Body of pancreas (tissue), 4 donors: ENCODE measurements around the gene DNAH5. TPM values are rescaled to one million over a fixed set of nuclear protein-coding genes. Genes with fewer than 3 reads are reported as not detected.

Source experiments
- ATAC-seq: fragments of 150-250 bp; one replicate; pipeline ENCODE4 v1.9.1; 2016
- DNase-seq, 4 donors: peaks; one replicate each; pipeline ENCODE4 v3.0.0-alpha.2; 2019
- H3K27ac ChIP-seq, 4 donors: fragments of 200-600 bp; sonication (generic); 1 replicate in 3 of 4; 2 replicates in 1 of 4; pipeline versions ENCODE4 v1.5.1 to v1.6.1; 2016 to 2019; ENCODE audit warnings: mild to moderate bottlenecking in 1 of 4, mixed read lengths in 1 of 4, moderate library complexity in 1 of 4
- H3K27me3 ChIP-seq, 2 donors: fragments of 200-600 bp; sonication (generic); one replicate each; pipeline ENCODE4 v1.6.0; 2016; ENCODE audit warnings: mild to moderate bottlenecking in 1 of 2
- H3K36me3 ChIP-seq, 2 donors: fragments of 200-600 bp; sonication (generic); replicated peaks in 1 of 2; 2 replicates each; pipeline ENCODE4 v1.5.1; 2016; ENCODE audit warnings: low read depth in 2 of 2; ENCODE audit not compliant: insufficient read depth in 1 of 2
- H3K4me1 ChIP-seq: fragments of 200-600 bp; sonication (generic); one replicate; pipeline ENCODE4 v1.6.0; 2016
- H3K4me3 ChIP-seq, 2 donors: fragments of 200-600 bp; sonication (generic); 1 replicate in 1 of 2; 2 replicates in 1 of 2; pipeline ENCODE4 v1.5.1; 2016 to 2019
- H3K9me3 ChIP-seq, 3 donors: fragments of 200-600 bp; sonication (generic); 1 replicate in 2 of 3; 2 replicates in 1 of 3; pipeline ENCODE4 v1.5.1; 2016
- CTCF ChIP-seq, 7 experiments: fragments of 450-650 bp in 4 of 7; fragments of 200-600 bp in 3 of 7; sonication (generic) in 3 of 7; IDR thresholded peaks; one replicate each; pipeline ENCODE4 v1.5.1; 2016 to 2019; ENCODE audit warnings: antibody characterized with exemption in 7 of 7
- POLR2A ChIP-seq, 3 donors: fragments of 450-650 bp; IDR thresholded peaks; one replicate each; pipeline ENCODE4 v1.6.1; 2016; ENCODE audit warnings: antibody characterized with exemption in 3 of 3, mild to moderate bottlenecking in 2 of 3
- WGBS, 2 donors: methylation state at CpG; one replicate each; pipeline ENCODE4 v1.1.5; 2017; 5-methylcytosine and 5-hydroxymethylcytosine counted together
- intact Hi-C: fragments of 100-400 bp; cut with DNase I; formaldehyde crosslinking; loops from one replicate; pipeline ENCODE4 v1.15.1; 2023
- total RNA-seq, 2 donors: library from RNA; depleted of rRNA; stranded (reverse); fragments of >200 nt; gene quantifications; one replicate each; pipeline ENCODE4 v1.1.0, GENCODE V29; 2016

Gene DNAH5
- total RNA-seq, 2 donors from 2014 or later = 0.99 to 2.6 TPM

GRCh38 chr5:13766236-13766635 lies 178.3 kb downstream of the DNAH5 start:
- no peaks in the 10 kb centered on the region for H3K27me3 ChIP-seq
- intact Hi-C loops = no loop called here
- no peaks in the 10 kb centered on the region for H3K36me3 ChIP-seq
- TF ChIP-seq CTCF (IDR thresholded peaks at IDR 0.05) (no peak), POLR2A (IDR thresholded peaks at IDR 0.05) (no peak)
- no peak for DNase-seq
- no peaks in the 10 kb centered on the region for H3K9me3 ChIP-seq
- no peak for ATAC-seq
- H3K27ac ChIP-seq = no peak overlapping the region
- no peaks in the 10 kb centered on the region for H3K4me1 ChIP-seq
- 33 to 45% methylated on average over 3 of the region's 3 CpGs for WGBS, 2 donors
- no peak overlapping the region for H3K4me3 ChIP-seq

- Histone ChIP-seq H3K4me1 (no peaks in the 10 kb centered on the region), H3K9me3 (no peaks in the 10 kb centered on the region), H3K27me3 (no peaks in the 10 kb centered on the region), H3K4me3 (no peak overlapping the region), H3K27ac (no peak overlapping the region), H3K36me3 (no peaks in the 10 kb centered on the region)
- WGBS, 2 donors = 28 to 40% methylated on average over 3 of the region's 3 CpGs
- ATAC-seq (no peak), DNase-seq (no peak)
- intact Hi-C loops = no loop called here
- TF ChIP-seq CTCF (IDR thresholded peaks at IDR 0.05) = no peak
- TF ChIP-seq POLR2A (IDR thresholded peaks at IDR 0.05) = no peak
Measured at GRCh38 chr5:13763719-13764118, 180.8 kb downstream of the DNAH5 start.

- H3K9me3 ChIP-seq = no peaks in the 10 kb centered on the region
- H3K4me3 ChIP-seq = no peak overlapping the region
- ATAC-seq = no peak
- no peaks in the 10 kb centered on the region for H3K27me3 ChIP-seq
- H3K4me1 ChIP-seq = no peaks in the 10 kb centered on the region
- intact Hi-C loops = no loop called here
- TF ChIP-seq POLR2A (IDR thresholded peaks at IDR 0.05) = no peak
- no peak for TF ChIP-seq CTCF (IDR thresholded peaks at IDR 0.05)
- no peak overlapping the region for H3K27ac ChIP-seq
- 53 to 54% methylated on average over 6 of the region's 6 CpGs for WGBS, 2 donors
- H3K36me3 ChIP-seq = no peaks in the 10 kb centered on the region
- no peak for DNase-seq
Measured at GRCh38 chr5:13749766-13750165, 194.7 kb downstream of the DNAH5 start.

GRCh38 chr5:13746026-13746425 lies 198.5 kb downstream of the DNAH5 start:
- intact Hi-C loops = no loop called here
- Histone ChIP-seq H3K36me3 (no peaks in the 10 kb centered on the region), H3K4me1 (no peaks in the 10 kb centered on the region), H3K4me3 (no peak overlapping the region), H3K9me3 (no peaks in the 10 kb centered on the region), H3K27ac (no peak overlapping the region), H3K27me3 (no peaks in the 10 kb centered on the region)
- ATAC-seq (no peak), DNase-seq (no peak)
- no peak for TF ChIP-seq CTCF (IDR thresholded peaks at IDR 0.05)
- TF ChIP-seq POLR2A (IDR thresholded peaks at IDR 0.05) = no peak

GRCh38 chr5:13745508-13745907 lies 199.0 kb downstream of the DNAH5 start:
- no peaks in the 10 kb centered on the region for H3K4me1 ChIP-seq
- no peak for ATAC-seq
- no peak overlapping the region for H3K4me3 ChIP-seq
- intact Hi-C loops = no loop called here
- no peak overlapping the region for H3K27ac ChIP-seq
- WGBS, 2 donors = 24 to 27% methylated on average over 3 of the region's 3 CpGs
- H3K9me3 ChIP-seq = no peaks in the 10 kb centered on the region
- no peaks in the 10 kb centered on the region for H3K27me3 ChIP-seq
- H3K36me3 ChIP-seq = no peaks in the 10 kb centered on the region
- no peak for DNase-seq
- no peak for TF ChIP-seq CTCF (IDR thresholded peaks at IDR 0.05)
- no peak for TF ChIP-seq POLR2A (IDR thresholded peaks at IDR 0.05)
